Astrocyte (in vitro differentiated cells and primary cell): Measurements from ENCODE around the gene WTAP. TPM values are rescaled to one million over a fixed set of nuclear protein-coding genes. Genes with fewer than 3 reads are reported as not detected.
"Not testable (repeated sequence)": the region's sequence is repeated elsewhere in the genome, so short reads cannot be mapped to it uniquely, and the experiment has no call there.

Experiments
- DNase-seq: peaks from one replicate; pipeline ENCODE4 v3.0.0-alpha.2; 2010; ENCODE audit warnings: low read depth
- FAIRE-seq: peaks from 2 replicates; lab custom pipeline; 2011; peaks lifted over from hg19 to GRCh38; lab: Jason Lieb, UNC
- H2AFZ ChIP-seq: 2 replicates; pipeline ENCODE4 v1.6.0; 2012; ENCODE audit warnings: low read depth, low read length, inconsistent platforms
- H3K27ac ChIP-seq: 2 replicates; pipeline ENCODE4 v1.5.1; 2011; ENCODE audit warnings: low read depth, low read length, inconsistent platforms
- H3K27me3 ChIP-seq: 2 replicates; pipeline ENCODE4 v1.6.0; 2011; ENCODE audit warnings: low read length, inconsistent platforms; ENCODE audit not compliant: insufficient read depth
- H3K36me3 ChIP-seq: 2 replicates; pipeline ENCODE4 v1.5.1; 2011; ENCODE audit warnings: low read length, inconsistent platforms; ENCODE audit not compliant: insufficient read depth
- H3K4me1 ChIP-seq: 2 replicates; pipeline ENCODE4 v1.5.1; 2011; ENCODE audit warnings: low read length, inconsistent platforms; ENCODE audit not compliant: insufficient read depth
- H3K4me2 ChIP-seq: 2 replicates; pipeline ENCODE4 v1.6.0; 2012; ENCODE audit warnings: low read length, inconsistent platforms
- H3K4me3 ChIP-seq: 2 replicates; pipeline ENCODE4 v1.5.1; 2011; ENCODE audit warnings: low read depth, mild to moderate bottlenecking, low read length, inconsistent platforms; ENCODE audit not compliant: insufficient read depth
- H3K79me2 ChIP-seq: 2 replicates; pipeline ENCODE4 v1.6.0; 2012; ENCODE audit warnings: mild to moderate bottlenecking, low read length, inconsistent platforms; ENCODE audit not compliant: insufficient read depth
- H3K9ac ChIP-seq: 2 replicates; pipeline ENCODE4 v1.6.0; 2012; ENCODE audit warnings: mild to moderate bottlenecking, low read length, inconsistent platforms
- H3K9me3 ChIP-seq: 2 replicates; pipeline ENCODE4 v1.5.1; 2012; ENCODE audit warnings: low read depth, mild to moderate bottlenecking, low read length, inconsistent platforms; ENCODE audit not compliant: insufficient read depth
- H4K20me1 ChIP-seq: 2 replicates; pipeline ENCODE4 v1.6.0; 2012; ENCODE audit warnings: low read length, inconsistent platforms; ENCODE audit not compliant: insufficient read depth
- H3K27ac Mint-ChIP-seq: one replicate; pipeline ENCODE4 v1.8.0; 2021; ENCODE audit warnings: mild to moderate bottlenecking, mixed read lengths; ENCODE audit not compliant: unreplicated experiment
- H3K27me3 Mint-ChIP-seq: one replicate; pipeline ENCODE4 v1.8.0; 2021; ENCODE audit warnings: low read depth, mixed read lengths; ENCODE audit not compliant: unreplicated experiment
- H3K36me3 Mint-ChIP-seq: one replicate; pipeline ENCODE4 v1.8.0; 2021; ENCODE audit warnings: low read depth, mixed read lengths; ENCODE audit not compliant: unreplicated experiment
- H3K4me1 Mint-ChIP-seq: one replicate; pipeline ENCODE4 v1.8.0; 2021; ENCODE audit warnings: low read depth, mixed read lengths; ENCODE audit not compliant: unreplicated experiment
- H3K4me3 Mint-ChIP-seq: one replicate; pipeline ENCODE4 v1.8.0; 2021; ENCODE audit warnings: mild to moderate bottlenecking, moderate library complexity, mixed read lengths; ENCODE audit not compliant: unreplicated experiment
- H3K9me3 Mint-ChIP-seq: one replicate; pipeline ENCODE4 v1.8.0; 2021; ENCODE audit warnings: mild to moderate bottlenecking, mixed read lengths; ENCODE audit not compliant: unreplicated experiment
- EZH2 ChIP-seq: IDR thresholded peaks from 2 replicates; pipeline ENCODE4 v1.6.1; 2012; ENCODE audit warnings: mild to moderate bottlenecking, low read length, inconsistent platforms; ENCODE audit not compliant: insufficient read depth
- total RNA-seq: library from RNA; stranded (reverse); gene quantifications from 2 replicates; pipeline ENCODE4 v1.2.1, GENCODE V29; 2021
- TF ChIP-seq, protein P1 (sequence below): IDR thresholded peaks from 2 replicates; pipeline ENCODE4 v1.5.1; 2011; ENCODE audit warnings: low read depth, mild to moderate bottlenecking, inconsistent platforms, low read length, moderate library complexity; ENCODE audit not compliant: insufficient read depth

Gene WTAP
- total RNA-seq, 1 donor from 2014 or later: 93.8 TPM

DNA sequence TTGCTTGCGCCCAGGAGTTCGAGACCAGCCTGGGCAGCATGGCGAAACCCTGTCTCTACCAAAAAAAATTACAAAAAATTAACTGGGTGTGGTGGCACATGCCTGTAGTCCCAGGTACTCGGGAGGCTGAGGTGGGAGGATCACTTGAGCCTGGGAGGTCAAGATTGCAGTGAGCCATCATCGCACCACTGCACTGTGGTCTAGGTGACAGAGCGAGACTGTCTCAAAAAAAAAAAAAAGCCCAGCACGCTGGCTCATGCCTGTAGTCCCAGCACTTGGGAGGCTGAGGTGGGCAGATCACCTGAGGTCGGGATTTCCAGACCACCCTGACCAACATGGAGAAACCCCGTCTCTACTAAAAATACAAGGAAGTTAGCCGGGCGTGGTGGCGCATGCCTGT, 6.1 kb downstream of the WTAP start:
- Histone ChIP-seq H3K79me2 (peaks cover 100% of the 10 kb centered on the region), H4K20me1 (peaks cover 96% of the 10 kb centered on the region)
- not testable (repeated sequence) for H3K4me1 Mint-ChIP-seq, H3K4me3 Mint-ChIP-seq, H3K4me2 ChIP-seq, H3K27ac Mint-ChIP-seq, H3K27me3 Mint-ChIP-seq, FAIRE-seq, H3K36me3 Mint-ChIP-seq, H3K4me1 ChIP-seq, H3K4me3 ChIP-seq, H3K9me3 ChIP-seq, DNase-seq, H2AFZ ChIP-seq, H3K36me3 ChIP-seq, H3K27me3 ChIP-seq, H3K9me3 Mint-ChIP-seq, H3K27ac ChIP-seq, H3K9ac ChIP-seq

DNA sequence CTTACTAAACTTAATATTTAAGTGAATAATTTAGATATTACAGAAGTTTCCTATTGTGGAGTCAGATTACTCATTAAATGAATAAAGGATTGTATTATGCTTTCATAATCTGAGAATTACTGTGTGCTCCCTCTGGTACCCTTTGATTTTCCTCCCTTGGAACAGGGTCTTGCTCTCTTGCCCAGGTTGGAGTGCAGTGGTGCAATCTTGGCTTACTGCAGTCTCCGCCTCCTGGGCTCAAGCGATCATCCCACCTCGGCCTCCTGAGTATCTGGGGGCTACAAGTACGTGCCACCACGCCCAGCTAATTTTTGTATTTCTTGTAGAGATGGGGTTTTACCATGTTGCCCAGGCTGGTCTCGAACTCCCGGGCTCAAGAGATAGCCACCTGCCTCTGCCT, 9.6 kb downstream of the WTAP start:
- peaks cover 3% of the 10 kb centered on the region for H3K36me3 Mint-ChIP-seq
- no peaks in the 10 kb centered on the region for H3K4me1 Mint-ChIP-seq
- Histone ChIP-seq H2AFZ (no peak overlapping the region), H3K27ac (no peak overlapping the region), H3K79me2 (peaks cover 98% of the 10 kb centered on the region), H3K4me3 (no peak overlapping the region), H4K20me1 (peaks cover 63% of the 10 kb centered on the region), H3K36me3 (peaks cover 23% of the 10 kb centered on the region), H3K4me1 (no peaks in the 10 kb centered on the region), H3K9ac (no peak overlapping the region), H3K4me2 (no peak overlapping the region), H3K9me3 (no peaks in the 10 kb centered on the region), H3K27me3 (no peaks in the 10 kb centered on the region)
- TF ChIP-seq EZH2: no peak
- TF ChIP-seq, protein P1, sequence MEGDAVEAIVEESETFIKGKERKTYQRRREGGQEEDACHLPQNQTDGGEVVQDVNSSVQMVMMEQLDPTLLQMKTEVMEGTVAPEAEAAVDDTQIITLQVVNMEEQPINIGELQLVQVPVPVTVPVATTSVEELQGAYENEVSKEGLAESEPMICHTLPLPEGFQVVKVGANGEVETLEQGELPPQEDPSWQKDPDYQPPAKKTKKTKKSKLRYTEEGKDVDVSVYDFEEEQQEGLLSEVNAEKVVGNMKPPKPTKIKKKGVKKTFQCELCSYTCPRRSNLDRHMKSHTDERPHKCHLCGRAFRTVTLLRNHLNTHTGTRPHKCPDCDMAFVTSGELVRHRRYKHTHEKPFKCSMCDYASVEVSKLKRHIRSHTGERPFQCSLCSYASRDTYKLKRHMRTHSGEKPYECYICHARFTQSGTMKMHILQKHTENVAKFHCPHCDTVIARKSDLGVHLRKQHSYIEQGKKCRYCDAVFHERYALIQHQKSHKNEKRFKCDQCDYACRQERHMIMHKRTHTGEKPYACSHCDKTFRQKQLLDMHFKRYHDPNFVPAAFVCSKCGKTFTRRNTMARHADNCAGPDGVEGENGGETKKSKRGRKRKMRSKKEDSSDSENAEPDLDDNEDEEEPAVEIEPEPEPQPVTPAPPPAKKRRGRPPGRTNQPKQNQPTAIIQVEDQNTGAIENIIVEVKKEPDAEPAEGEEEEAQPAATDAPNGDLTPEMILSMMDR: no peak
- no peak for DNase-seq
- H3K27ac Mint-ChIP-seq: no peak overlapping the region
- no peak overlapping the region for H3K4me3 Mint-ChIP-seq
- no peaks in the 10 kb centered on the region for H3K9me3 Mint-ChIP-seq
- FAIRE-seq: no peak
- H3K27me3 Mint-ChIP-seq: no peaks in the 10 kb centered on the region

DNA sequence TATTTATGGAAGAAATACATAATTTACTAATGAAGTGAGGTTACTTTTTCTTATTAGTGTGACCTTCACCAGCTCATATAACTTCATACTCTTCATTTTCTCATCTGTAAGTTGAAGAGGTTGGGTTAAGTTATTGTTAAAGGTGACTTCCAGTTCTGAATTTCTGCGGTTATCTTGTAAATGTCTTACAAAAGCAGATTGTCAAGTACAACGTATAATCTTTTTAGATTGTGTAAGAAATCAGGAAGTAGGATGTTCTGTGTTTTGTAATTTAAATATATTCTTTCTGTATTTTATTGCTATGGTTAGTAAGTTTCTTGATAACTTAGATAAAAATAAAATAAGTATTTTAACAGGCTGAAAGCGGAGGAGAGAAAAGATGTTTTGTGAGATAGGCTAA, 12.0 kb downstream of the WTAP start:
- Mint-ChIP-seq H3K27me3 (no peaks in the 10 kb centered on the region), H3K9me3 (no peaks in the 10 kb centered on the region), H3K4me3 (no peak overlapping the region), H3K27ac (no peak overlapping the region), H3K4me1 (no peaks in the 10 kb centered on the region), H3K36me3 (peaks cover 5% of the 10 kb centered on the region)
- Histone ChIP-seq H3K9me3 (no peaks in the 10 kb centered on the region), H3K79me2 (peaks cover 98% of the 10 kb centered on the region), H3K4me1 (no peaks in the 10 kb centered on the region), H3K36me3 (peaks cover 40% of the 10 kb centered on the region), H2AFZ (no peak overlapping the region), H4K20me1 (peaks cover 45% of the 10 kb centered on the region), H3K4me3 (no peak overlapping the region), H3K27me3 (no peaks in the 10 kb centered on the region), H3K27ac (no peak overlapping the region), H3K9ac (no peak overlapping the region), H3K4me2 (no peak overlapping the region)
- no peak for FAIRE-seq
- no peak for DNase-seq
- TF ChIP-seq, protein P1: no peak
- no peak for TF ChIP-seq EZH2
